NB4 (cell line): ENCODE data around the gene NR5A1.

Source experiments
- DNase-seq: peaks from one replicate; pipeline ENCODE4 v3.0.0; 2010; ENCODE audit warnings: low read depth
- H3K4me3 ChIP-seq: one replicate; pipeline ENCODE4 v1.5.1; 2011; ENCODE audit warnings: mild to moderate bottlenecking, low read depth, low read length, moderate library complexity
- MYC ChIP-seq: IDR thresholded peaks from 2 replicates; pipeline ENCODE4 v1.6.1; 2011; ENCODE audit warnings: low read depth, low read length
- POLR2A ChIP-seq: IDR thresholded peaks from 2 replicates; pipeline ENCODE4 v1.6.1; 2011; ENCODE audit warnings: mild to moderate bottlenecking; ENCODE audit not compliant: insufficient read length; ENCODE audit errors: extremely low read depth
- TF ChIP-seq, protein P1 (sequence below): IDR thresholded peaks from 2 replicates; pipeline ENCODE4 v1.6.1; 2011; ENCODE audit warnings: low read depth, low read length
- TF ChIP-seq, protein P2 (sequence below): IDR thresholded peaks from one replicate; pipeline ENCODE4 v1.5.1; 2012; ENCODE audit warnings: low read depth, low read length

The NR5A1 gene

DNA sequence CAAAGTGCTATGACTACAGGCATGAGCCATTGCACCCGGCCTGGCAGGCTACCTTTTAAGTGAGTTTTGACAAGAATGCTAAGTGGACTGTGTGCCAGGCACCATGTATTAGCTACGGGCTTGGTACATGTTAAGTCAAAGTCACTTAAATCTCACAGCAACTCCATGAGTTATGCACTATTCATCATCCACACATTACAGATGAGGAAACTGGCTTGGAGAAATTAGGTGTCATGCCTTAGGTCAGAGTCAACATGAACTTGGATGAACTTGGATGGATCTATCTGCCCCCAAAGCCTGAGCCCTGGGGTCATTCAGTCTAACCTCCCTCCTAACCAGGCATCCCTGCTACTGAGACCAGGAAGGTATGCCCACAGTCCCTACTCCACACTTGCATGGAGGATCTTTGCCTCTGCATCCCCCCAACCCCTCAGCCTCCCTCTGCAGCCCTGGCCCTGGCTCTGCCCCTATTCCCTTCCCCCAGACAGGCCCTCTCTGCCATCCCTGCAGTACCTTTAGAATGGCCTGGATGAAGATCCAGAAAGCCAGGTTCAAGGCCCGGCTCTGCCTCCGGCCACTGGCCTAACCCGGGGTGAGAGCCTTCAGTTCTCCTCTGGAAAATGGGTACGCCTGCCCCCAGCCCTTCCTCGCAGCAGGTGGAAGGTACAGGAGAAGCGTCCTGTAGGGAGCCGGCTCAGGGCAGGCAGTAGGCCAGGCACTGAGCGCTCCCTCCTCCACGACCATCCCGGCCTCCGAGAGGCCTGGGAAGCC, 57.6 kb downstream of the NR5A1 start:
- no peak overlapping the region for H3K4me3 ChIP-seq
- TF ChIP-seq, protein P1, sequence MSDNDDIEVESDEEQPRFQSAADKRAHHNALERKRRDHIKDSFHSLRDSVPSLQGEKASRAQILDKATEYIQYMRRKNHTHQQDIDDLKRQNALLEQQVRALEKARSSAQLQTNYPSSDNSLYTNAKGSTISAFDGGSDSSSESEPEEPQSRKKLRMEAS, result no peak
- TF ChIP-seq, protein P2, sequence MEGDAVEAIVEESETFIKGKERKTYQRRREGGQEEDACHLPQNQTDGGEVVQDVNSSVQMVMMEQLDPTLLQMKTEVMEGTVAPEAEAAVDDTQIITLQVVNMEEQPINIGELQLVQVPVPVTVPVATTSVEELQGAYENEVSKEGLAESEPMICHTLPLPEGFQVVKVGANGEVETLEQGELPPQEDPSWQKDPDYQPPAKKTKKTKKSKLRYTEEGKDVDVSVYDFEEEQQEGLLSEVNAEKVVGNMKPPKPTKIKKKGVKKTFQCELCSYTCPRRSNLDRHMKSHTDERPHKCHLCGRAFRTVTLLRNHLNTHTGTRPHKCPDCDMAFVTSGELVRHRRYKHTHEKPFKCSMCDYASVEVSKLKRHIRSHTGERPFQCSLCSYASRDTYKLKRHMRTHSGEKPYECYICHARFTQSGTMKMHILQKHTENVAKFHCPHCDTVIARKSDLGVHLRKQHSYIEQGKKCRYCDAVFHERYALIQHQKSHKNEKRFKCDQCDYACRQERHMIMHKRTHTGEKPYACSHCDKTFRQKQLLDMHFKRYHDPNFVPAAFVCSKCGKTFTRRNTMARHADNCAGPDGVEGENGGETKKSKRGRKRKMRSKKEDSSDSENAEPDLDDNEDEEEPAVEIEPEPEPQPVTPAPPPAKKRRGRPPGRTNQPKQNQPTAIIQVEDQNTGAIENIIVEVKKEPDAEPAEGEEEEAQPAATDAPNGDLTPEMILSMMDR, result no peak
- TF ChIP-seq POLR2A (no peak), MYC (no peak)
- DNase-seq, result no peak

GRCh38 chr9:124448019-124448418, 59.2 kb downstream of the NR5A1 start:
- H3K4me3 ChIP-seq, result no peak overlapping the region
- DNase-seq, result no peak
- TF ChIP-seq, protein P2, result no peak
- no peak for TF ChIP-seq MYC

DNA sequence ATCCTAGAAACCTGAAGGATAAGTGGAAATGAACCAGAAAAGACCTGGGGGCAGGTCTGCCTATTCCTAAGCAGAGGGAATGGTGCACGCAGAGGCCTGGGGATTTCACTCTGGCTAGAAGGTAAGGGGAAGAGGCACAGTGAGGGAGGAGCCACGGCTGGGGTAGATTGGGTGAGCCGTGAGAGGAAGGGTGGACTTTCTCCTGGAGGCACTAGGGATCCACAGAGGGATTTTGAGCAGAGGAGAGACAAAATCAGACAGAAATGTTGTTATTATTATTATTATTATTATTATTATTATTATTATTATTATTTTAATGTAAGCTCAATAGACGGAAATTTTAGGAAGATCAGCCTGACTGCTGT, 59.9 kb downstream of the NR5A1 start:
- no peak overlapping the region for H3K4me3 ChIP-seq
- no peak for DNase-seq
- TF ChIP-seq, protein P2, result no peak
- TF ChIP-seq POLR2A (no peak), MYC (no peak)
- TF ChIP-seq, protein P1, result no peak

- DNase-seq, result no peak
- TF ChIP-seq, protein P2, result no peak
- no peak overlapping the region for H3K4me3 ChIP-seq
These were observed 63.0 kb downstream of the NR5A1 start for GRCh38 chr9:124444166-124444565.

DNA sequence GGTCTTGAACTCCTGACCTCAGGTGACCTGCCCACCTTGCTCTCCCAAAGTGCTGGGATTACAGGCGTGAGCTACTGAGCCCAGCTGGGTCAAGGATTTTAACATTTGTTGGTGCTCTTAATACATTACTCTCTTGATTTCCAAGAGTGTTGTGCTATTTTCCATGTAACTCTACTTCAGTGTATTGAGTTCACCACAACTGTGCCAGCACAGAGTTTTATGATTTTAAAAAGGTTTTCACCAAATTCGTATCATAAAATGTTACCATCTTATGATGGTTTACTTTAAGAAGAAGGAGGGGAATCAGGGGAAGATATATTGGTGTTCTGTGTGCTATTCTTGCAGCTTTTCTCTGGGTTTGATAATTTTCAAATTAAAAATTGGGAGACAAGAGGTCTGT, 63.6 kb downstream of the NR5A1 start:
- DNase-seq, result no peak
- no peak overlapping the region for H3K4me3 ChIP-seq
- TF ChIP-seq, protein P2, result no peak
- TF ChIP-seq, protein P1, result no peak
- no peak for TF ChIP-seq POLR2A
- no peak for TF ChIP-seq MYC

DNA sequence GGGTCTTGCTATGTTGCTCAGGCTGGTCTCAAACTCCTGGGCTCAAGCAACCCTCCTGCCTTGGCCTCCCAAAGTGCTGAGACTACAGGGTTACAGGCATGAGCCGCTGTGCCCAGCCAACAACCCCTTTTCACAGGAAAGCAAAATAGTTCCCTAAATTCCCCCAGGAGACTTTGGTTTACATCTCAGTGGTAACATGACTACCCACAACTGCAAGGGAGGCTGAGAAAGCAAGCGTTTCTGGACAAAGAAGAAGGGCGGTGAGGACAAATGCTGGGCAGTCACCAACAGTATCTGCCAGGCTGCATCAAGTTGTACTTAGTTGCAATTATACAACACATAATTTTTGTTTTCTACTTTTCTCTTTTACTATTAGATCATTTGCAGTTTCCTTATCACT, 64.4 kb downstream of the NR5A1 start:
- peak; percentile 59 for DNase-seq
- TF ChIP-seq, protein P2, result no peak
- TF ChIP-seq POLR2A, result no peak
- no peak for TF ChIP-seq MYC
- TF ChIP-seq, protein P1, result no peak
- no peak overlapping the region for H3K4me3 ChIP-seq
